ENCODE measurements around the gene ACYP2.

ACYP2 gene

GRCh38 chr2:54194761-54195750 is 79.6 kb downstream of the ACYP2 start:
- H3K4me1 ChIP-seq (ENCODE audit: low read depth, poor library complexity, severe bottlenecking), result no peaks in the 10 kb centered on the region
- H3K36me3 ChIP-seq (ENCODE audit: insufficient read depth), result no peaks in the 10 kb centered on the region
- no peak overlapping the region for H3K27ac ChIP-seq
- no peak overlapping the region for H3K4me3 ChIP-seq (IDR thresholded peaks at IDR 0.05; ENCODE audit: insufficient read depth, low read depth, low read length)
- H3K9ac ChIP-seq, result no peak overlapping the region
- no peak overlapping the region for H3K4me2 ChIP-seq
- no peaks in the 10 kb centered on the region for H3K27me3 ChIP-seq (ENCODE audit: insufficient read depth, low read depth)
- TF ChIP-seq CTCF (conservative IDR thresholded peaks at IDR 0.05; ENCODE audit: low read depth, low read length), result no peak
- H3K79me2 ChIP-seq (ENCODE audit: insufficient read depth, low read depth), result no peaks in the 10 kb centered on the region
- H4K20me1 ChIP-seq (ENCODE audit: insufficient read depth), result no peaks in the 10 kb centered on the region
- H2AFZ ChIP-seq (ENCODE audit: low read depth), result no peak overlapping the region

- Histone ChIP-seq H3K36me3 (ENCODE audit: insufficient read depth) (no peaks in the 10 kb centered on the region), H2AFZ (ENCODE audit: low read depth) (no peak overlapping the region), H3K4me2 (no peak overlapping the region), H3K4me1 (ENCODE audit: low read depth, poor library complexity, severe bottlenecking) (no peaks in the 10 kb centered on the region), H3K9ac (no peak overlapping the region), H3K79me2 (ENCODE audit: insufficient read depth, low read depth) (no peaks in the 10 kb centered on the region), H3K4me3 (IDR thresholded peaks at IDR 0.05; ENCODE audit: insufficient read depth, low read depth, low read length) (no peak overlapping the region), H3K27me3 (ENCODE audit: insufficient read depth, low read depth) (no peaks in the 10 kb centered on the region), H3K27ac (no peak overlapping the region), H4K20me1 (ENCODE audit: insufficient read depth) (no peaks in the 10 kb centered on the region)
- TF ChIP-seq CTCF (conservative IDR thresholded peaks at IDR 0.05; ENCODE audit: low read depth, low read length), result no peak
These were observed 81.2 kb downstream of the ACYP2 start for GRCh38 chr2:54196646-54197045.

- Histone ChIP-seq H3K27me3 (ENCODE audit: insufficient read depth, low read depth) (no peaks in the 10 kb centered on the region), H3K27ac (no peak overlapping the region), H2AFZ (ENCODE audit: low read depth) (no peak overlapping the region), H3K4me3 (IDR thresholded peaks at IDR 0.05; ENCODE audit: insufficient read depth, low read depth, low read length) (no peak overlapping the region), H3K36me3 (ENCODE audit: insufficient read depth) (no peaks in the 10 kb centered on the region), H3K4me2 (no peak overlapping the region), H3K4me1 (ENCODE audit: low read depth, poor library complexity, severe bottlenecking) (no peaks in the 10 kb centered on the region), H4K20me1 (ENCODE audit: insufficient read depth) (no peaks in the 10 kb centered on the region), H3K79me2 (ENCODE audit: insufficient read depth, low read depth) (no peaks in the 10 kb centered on the region), H3K9ac (no peak overlapping the region)
- TF ChIP-seq CTCF (conservative IDR thresholded peaks at IDR 0.05; ENCODE audit: low read depth, low read length), result no peak
These were observed 89.1 kb downstream of the ACYP2 start for GRCh38 chr2:54204476-54204875.

- Histone ChIP-seq H3K79me2 (ENCODE audit: insufficient read depth, low read depth) (no peaks in the 10 kb centered on the region), H3K27me3 (ENCODE audit: insufficient read depth, low read depth) (no peaks in the 10 kb centered on the region)
These were observed 91.2 kb downstream of the ACYP2 start for GRCh38 chr2:54206596-54206995.

More at GRCh38 chr2:54206596-54206995, 91.2 kb downstream of the ACYP2 start:
- Histone ChIP-seq H3K4me2 (no peak overlapping the region), H4K20me1 (ENCODE audit: insufficient read depth) (no peaks in the 10 kb centered on the region), H3K4me1 (ENCODE audit: low read depth, poor library complexity, severe bottlenecking) (no peaks in the 10 kb centered on the region), H3K4me3 (IDR thresholded peaks at IDR 0.05; ENCODE audit: insufficient read depth, low read depth, low read length) (no peak overlapping the region), H2AFZ (ENCODE audit: low read depth) (no peak overlapping the region), H3K36me3 (ENCODE audit: insufficient read depth) (no peaks in the 10 kb centered on the region), H3K27ac (no peak overlapping the region), H3K9ac (no peak overlapping the region)
- peak; percentile 76 for TF ChIP-seq CTCF (conservative IDR thresholded peaks at IDR 0.05; ENCODE audit: low read depth, low read length)
